Measurements from ENCODE around the gene RAI2. TPM values are rescaled to one million over a fixed set of nuclear protein-coding genes. Genes with fewer than 3 reads are reported as not detected.

RAI2 gene
- total and polyA plus RNA-seq, 2 experiments from 2014 or later = 0.83 to 0.99 TPM

GRCh38 chrX:17826609-17827496, 34.2 kb downstream of the RAI2 start:
- Histone ChIP-seq H3K9me2 (ENCODE audit: insufficient read depth) (no peaks in the 10 kb centered on the region), H3F3A (replicated peaks; ENCODE audit: low read depth) (no peaks in the 10 kb centered on the region), H3K4me2 (no peak overlapping the region), H3K4me3 (no peak overlapping the region), H2AFZ (no peak overlapping the region), H4K20me1 (replicated peaks; ENCODE audit: insufficient read depth) (no peaks in the 10 kb centered on the region), H3K27ac (ENCODE audit: low read depth) (no peak overlapping the region), H3K27me3 (ENCODE audit: insufficient read depth) (no peaks in the 10 kb centered on the region), H3K4me1 (ENCODE audit: insufficient read depth) (no peaks in the 10 kb centered on the region), H3K79me2 (replicated peaks; ENCODE audit: insufficient read depth) (no peaks in the 10 kb centered on the region), H3K36me3 (ENCODE audit: insufficient read depth) (no peaks in the 10 kb centered on the region)
- Mint-ChIP-seq H3K27ac (no peak overlapping the region), H3K9me3 (peaks cover 4% of the 10 kb centered on the region; the same call in 1 of the 3 replicates), H3K36me3 (ENCODE audit: low read depth) (no peaks in the 10 kb centered on the region), H3K4me3 (no peak overlapping the region), H3K4me1 (no peaks in the 10 kb centered on the region), H3K27me3 (ENCODE audit: insufficient read depth, low read depth, poor library complexity) (no peaks in the 10 kb centered on the region)
- no peak for ATAC-seq
- DNase-seq (ENCODE audit: low spot score) = no peak
- TF ChIP-seq EZH2 (IDR thresholded peaks at IDR 0.05; ENCODE audit: low read depth, unreplicated experiment) (no peak), POLR2AphosphoS5 (IDR thresholded peaks at IDR 0.05; ENCODE audit: low read depth) (no peak), ZNF462 (CRISPR knock-in tag; IDR thresholded peaks at IDR 0.05) (no peak), ZNF331 (CRISPR knock-in tag; IDR thresholded peaks at IDR 0.05; ENCODE audit: low read depth) (no peak), CREB1 (CRISPR knock-in tag; IDR thresholded peaks at IDR 0.05; ENCODE audit: low read depth) (no peak), CTCF (conservative IDR thresholded peaks at IDR 0.05; ENCODE audit: low read depth in 2 of 2) (no peak), EZH2phosphoT487 (IDR thresholded peaks at IDR 0.05; ENCODE audit: unreplicated experiment) (no peak), ZNF114 (CRISPR knock-in tag; IDR thresholded peaks at IDR 0.05) (no peak)
